ENCODE measurements around the gene ZNF474.

DNA sequence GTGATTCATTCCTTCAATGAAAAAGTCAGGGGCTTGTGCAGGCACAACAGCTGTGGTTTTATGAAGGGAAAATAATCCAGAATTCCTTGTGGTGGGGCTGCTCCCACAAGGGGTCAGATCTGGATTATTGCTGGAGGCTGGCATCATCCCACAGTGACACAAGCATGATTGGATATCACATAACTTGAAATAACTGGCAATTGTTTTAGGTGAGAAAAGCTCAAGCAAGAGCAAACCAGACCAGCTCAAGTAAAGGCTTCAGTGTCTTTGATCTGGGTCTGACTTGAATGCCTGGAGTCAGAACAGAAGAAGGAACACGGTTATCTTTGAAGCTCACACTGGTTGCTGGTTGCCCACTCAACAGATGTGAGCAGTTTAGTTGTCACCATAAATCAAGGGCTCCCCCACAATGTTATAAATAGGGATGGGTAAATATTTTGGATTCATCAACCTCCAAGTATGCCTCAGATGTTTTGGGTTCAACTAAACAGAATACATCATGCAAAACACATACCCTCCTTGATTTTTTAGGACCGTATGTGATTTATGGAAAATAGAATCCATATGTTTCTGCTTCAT, 3.1 kb upstream of the ZNF474 start:
- TF ChIP-seq, protein P1, sequence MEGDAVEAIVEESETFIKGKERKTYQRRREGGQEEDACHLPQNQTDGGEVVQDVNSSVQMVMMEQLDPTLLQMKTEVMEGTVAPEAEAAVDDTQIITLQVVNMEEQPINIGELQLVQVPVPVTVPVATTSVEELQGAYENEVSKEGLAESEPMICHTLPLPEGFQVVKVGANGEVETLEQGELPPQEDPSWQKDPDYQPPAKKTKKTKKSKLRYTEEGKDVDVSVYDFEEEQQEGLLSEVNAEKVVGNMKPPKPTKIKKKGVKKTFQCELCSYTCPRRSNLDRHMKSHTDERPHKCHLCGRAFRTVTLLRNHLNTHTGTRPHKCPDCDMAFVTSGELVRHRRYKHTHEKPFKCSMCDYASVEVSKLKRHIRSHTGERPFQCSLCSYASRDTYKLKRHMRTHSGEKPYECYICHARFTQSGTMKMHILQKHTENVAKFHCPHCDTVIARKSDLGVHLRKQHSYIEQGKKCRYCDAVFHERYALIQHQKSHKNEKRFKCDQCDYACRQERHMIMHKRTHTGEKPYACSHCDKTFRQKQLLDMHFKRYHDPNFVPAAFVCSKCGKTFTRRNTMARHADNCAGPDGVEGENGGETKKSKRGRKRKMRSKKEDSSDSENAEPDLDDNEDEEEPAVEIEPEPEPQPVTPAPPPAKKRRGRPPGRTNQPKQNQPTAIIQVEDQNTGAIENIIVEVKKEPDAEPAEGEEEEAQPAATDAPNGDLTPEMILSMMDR (IDR thresholded peaks at IDR 0.05) = no peak
- no peak for TF ChIP-seq POLR2A (IDR thresholded peaks at IDR 0.05)

All from body of pancreas (tissue), 4 donors.